HG02642 (cell line): ENCODE data around the gene OGG1.

Experiments used
- ATAC-seq: cut with Tn5 transposase; IDR thresholded peaks from one replicate; pipeline ENCODE4 v1.9.1; 2021; ENCODE audit warnings: mild to moderate bottlenecking; ENCODE audit not compliant: unreplicated experiment, poor library complexity

The OGG1 gene

GRCh38 chr3:9749645-9750555 is at the start of gene OGG1:
TSS of gene OGG1 (plus strand) at chr3:9749952. CDS start at chr3:9750287, 335 bp downstream.
- ATAC-seq = peak; percentile 91

- no peak for ATAC-seq
Measured at GRCh38 chr3:9700536-9700935, 49.2 kb upstream of the OGG1 start.

- no peak for ATAC-seq
Measured at GRCh38 chr3:9701006-9701405, 48.7 kb upstream of the OGG1 start.

GRCh38 chr3:9701711-9702110 is 48.0 kb upstream of the OGG1 start:
- no peak for ATAC-seq

GRCh38 chr3:9703240-9703639 is 46.5 kb upstream of the OGG1 start:
- ATAC-seq = no peak

- ATAC-seq = no peak
Measured at GRCh38 chr3:9703736-9704346, 45.9 kb upstream of the OGG1 start, which contains the start of gene CPNE9. TSS of gene CPNE9 (plus strand) at chr3:9703833. CDS start at chr3:9703997, 164 bp downstream.

GRCh38 chr3:9704347-9705322 is 45.1 kb upstream of the OGG1 start:
- no peak for ATAC-seq

- no peak for ATAC-seq
Measured at GRCh38 chr3:9710174-9710739, 39.5 kb upstream of the OGG1 start.

- no peak for ATAC-seq
Measured at GRCh38 chr3:9712415-9712814, 37.3 kb upstream of the OGG1 start.

- ATAC-seq = no peak
Measured at GRCh38 chr3:9713142-9713541, 36.6 kb upstream of the OGG1 start.

- ATAC-seq = no peak
Measured at GRCh38 chr3:9715136-9715535, 34.6 kb upstream of the OGG1 start.

- ATAC-seq = no peak
Measured at GRCh38 chr3:9715764-9716437, 33.9 kb upstream of the OGG1 start.

- no peak for ATAC-seq
Measured at GRCh38 chr3:9716801-9717555, 32.8 kb upstream of the OGG1 start.

GRCh38 chr3:9717563-9717962 is 32.2 kb upstream of the OGG1 start:
- ATAC-seq = no peak

GRCh38 chr3:9718118-9718517 is 31.6 kb upstream of the OGG1 start:
- ATAC-seq = no peak

GRCh38 chr3:9721015-9721699 is 28.6 kb upstream of the OGG1 start:
- ATAC-seq = no peak

GRCh38 chr3:9721700-9722060 is 28.1 kb upstream of the OGG1 start:
- ATAC-seq = no peak

GRCh38 chr3:9725775-9726515 is 23.8 kb upstream of the OGG1 start:
- no peak for ATAC-seq
